GM12878 (cell line): Measurements from ENCODE around the gene PPDPF. TPM values are rescaled to one million over a fixed set of nuclear protein-coding genes. Genes with fewer than 3 reads are reported as not detected.
A peak's percentile ranks its signal among the peaks of the same experiment; 100 is the strongest.

Experiments used
- ASH2L ChIP-seq: fragments of 300-600, 200-600 bp; sonication (generic); IDR thresholded peaks from 2 replicates; pipeline ENCODE4 v1.6.1; 2017; ENCODE audit warnings: low read depth, mild to moderate bottlenecking, borderline replicate concordance
- ATF2 ChIP-seq: IDR thresholded peaks from 2 replicates; pipeline ENCODE4 v1.6.1; 2012; ENCODE audit warnings: low read length, inconsistent platforms
- DPF2 ChIP-seq: fragments of 450-650 bp; IDR thresholded peaks from 2 replicates; pipeline ENCODE4 v1.6.1; 2017; ENCODE audit warnings: mild to moderate bottlenecking
- FOXM1 ChIP-seq: IDR thresholded peaks from 2 replicates; pipeline ENCODE4 v1.6.1; 2012; ENCODE audit warnings: low read depth, mild to moderate bottlenecking, inconsistent platforms, low read length, moderate library complexity
- HDAC6 ChIP-seq: fragments of 200-600 bp; sonication (generic); IDR thresholded peaks from one replicate; pipeline ENCODE4 v1.8.0; 2017; ENCODE audit warnings: antibody characterized with exemption; ENCODE audit not compliant: unreplicated experiment
- HDGF ChIP-seq: fragments of 450-650 bp; IDR thresholded peaks from 2 replicates; pipeline ENCODE4 v1.6.1; 2016; ENCODE audit warnings: antibody characterized with exemption
- HSF1 ChIP-seq: fragments of 150-350 bp; IDR thresholded peaks from 2 replicates; pipeline ENCODE4 v1.6.1; 2014; ENCODE audit warnings: mild to moderate bottlenecking, low read depth, low read length
- IKZF2 ChIP-seq, 2 experiments: fragments of 450-650 bp; IDR thresholded peaks; 2 replicates each; pipeline ENCODE4 v1.6.1; 2017; ENCODE audit warnings: mild to moderate bottlenecking in 2 of 2, moderate library complexity in 2 of 2
- JUNB ChIP-seq: IDR thresholded peaks from 2 replicates; pipeline ENCODE4 v1.6.1; 2016; ENCODE audit warnings: antibody characterized with exemption, mild to moderate bottlenecking
- MTA2 ChIP-seq: fragments of 450-650 bp; IDR thresholded peaks from 2 replicates; pipeline ENCODE4 v1.6.1; 2016; ENCODE audit warnings: low read depth, mild to moderate bottlenecking, moderate library complexity
- MYC ChIP-seq: IDR thresholded peaks from 2 replicates; pipeline ENCODE4 v1.6.1; 2011; ENCODE audit warnings: mild to moderate bottlenecking, low read length, moderate library complexity, inconsistent platforms; ENCODE audit not compliant: insufficient read depth, insufficient replicate concordance, insufficient read length, severe bottlenecking
- NBN ChIP-seq: fragments of 450-650 bp; IDR thresholded peaks from 2 replicates; pipeline ENCODE4 v1.6.1; 2016
- PAX5 ChIP-seq: IDR thresholded peaks from 2 replicates; pipeline ENCODE4 v1.6.1; 2011; ENCODE audit warnings: low read depth, low read length, borderline replicate concordance
- RB1 ChIP-seq: fragments of 450-650 bp; formaldehyde crosslinking; IDR thresholded peaks from 2 replicates; pipeline ENCODE4 v1.6.1; 2017; ENCODE audit warnings: mild to moderate bottlenecking, borderline replicate concordance
- RFX5 ChIP-seq: IDR thresholded peaks from 2 replicates; pipeline ENCODE4 v1.6.1; 2011; ENCODE audit warnings: low read depth, low read length, improper control_type of control experiment
- SIN3A ChIP-seq: IDR thresholded peaks from 2 replicates; pipeline ENCODE4 v1.6.1; 2012; ENCODE audit warnings: low read depth, low read length, improper control_type of control experiment
- SREBF1 ChIP-seq: IDR thresholded peaks from 2 replicates; pipeline ENCODE4 v1.6.1; 2012; ENCODE audit warnings: mild to moderate bottlenecking, low read length
- SREBF2 ChIP-seq: IDR thresholded peaks from 2 replicates; pipeline ENCODE4 v1.6.1; 2012; ENCODE audit warnings: mild to moderate bottlenecking, low read length
- SRF ChIP-seq, 2 experiments: IDR thresholded peaks; 2 replicates each; pipeline ENCODE4 v1.6.1; 2011; ENCODE audit warnings: low read depth in 2 of 2, low read length in 2 of 2, mild to moderate bottlenecking in 1 of 2, moderate library complexity in 1 of 2
- STAT1 ChIP-seq: fragments of 450-650 bp; conservative IDR thresholded peaks from 2 replicates; pipeline ENCODE4 v1.6.1; 2014; ENCODE audit warnings: antibody characterized with exemption, mild to moderate bottlenecking
- ZNF207 ChIP-seq: fragments of 450-650 bp; IDR thresholded peaks from 2 replicates; pipeline ENCODE4 v1.6.1; 2014; ENCODE audit warnings: antibody characterized with exemption, mild to moderate bottlenecking, borderline replicate concordance
- ZNF24 ChIP-seq: fragments of 450-650 bp; IDR thresholded peaks from 2 replicates; pipeline ENCODE4 v1.6.1; 2017; ENCODE audit warnings: antibody characterized with exemption, mild to moderate bottlenecking
- ZNF384 ChIP-seq: IDR thresholded peaks from 2 replicates; pipeline ENCODE4 v1.6.1; 2012; ENCODE audit warnings: low read depth, mild to moderate bottlenecking, low read length, improper control_type of control experiment, borderline replicate concordance
- polyA plus RNA-seq, 11 experiments: library from polyadenylated mRNA; depleted of rRNA in 4 of 11; unstranded in 6 of 11; stranded (reverse) in 5 of 11; fragments of >200 nt; fragmentation: Nextera tagmentation in 4 of 11; fragmentation: Illumina TruSeq in 1 of 11; extraction: Ambion mirVana in 4 of 11; extraction: Trizol in 1 of 11; gene quantifications; 1 replicate in 1 of 11; 2 replicates in 10 of 11; pipeline versions ENCODE4 v1.2.1 to v1.2.3, GENCODE V29; 2011 to 2016; ENCODE audit warnings: inconsistent platforms in 2 of 11, missing spikeins in 2 of 11, low read depth in 1 of 11
- total RNA-seq, 4 experiments: library from RNA; depleted of rRNA in 3 of 4; stranded (reverse); fragments of >200 nt in 3 of 4; fragmentation: Illumina TruSeq in 1 of 4; extraction: Trizol in 1 of 4; gene quantifications; 2 replicates each; pipeline versions ENCODE4 v1.2.1 to v1.2.3, GENCODE V29; 2013 to 2021
- TF ChIP-seq, protein P1 (sequence below): fragments of 450-650 bp; conservative IDR thresholded peaks from 2 replicates; pipeline ENCODE4 v1.6.1; 2017; ENCODE audit warnings: mild to moderate bottlenecking, moderate library complexity
- TF ChIP-seq, protein P2 (sequence below): IDR thresholded peaks from 2 replicates; pipeline ENCODE4 v1.6.1; 2012; ENCODE audit warnings: low read depth, low read length, improper control_type of control experiment
- TF ChIP-seq, protein P3 (sequence below): fragments of 450-650 bp; IDR thresholded peaks from 2 replicates; pipeline ENCODE4 v1.6.1; 2017; ENCODE audit warnings: borderline replicate concordance

Gene PPDPF
- total and polyA plus RNA-seq, 10 of the 15 experiments (the other 5 are each of a cell fraction or from before 2014, with no cell fraction given): 0.32 to 154 (median 22.8) TPM

DNA sequence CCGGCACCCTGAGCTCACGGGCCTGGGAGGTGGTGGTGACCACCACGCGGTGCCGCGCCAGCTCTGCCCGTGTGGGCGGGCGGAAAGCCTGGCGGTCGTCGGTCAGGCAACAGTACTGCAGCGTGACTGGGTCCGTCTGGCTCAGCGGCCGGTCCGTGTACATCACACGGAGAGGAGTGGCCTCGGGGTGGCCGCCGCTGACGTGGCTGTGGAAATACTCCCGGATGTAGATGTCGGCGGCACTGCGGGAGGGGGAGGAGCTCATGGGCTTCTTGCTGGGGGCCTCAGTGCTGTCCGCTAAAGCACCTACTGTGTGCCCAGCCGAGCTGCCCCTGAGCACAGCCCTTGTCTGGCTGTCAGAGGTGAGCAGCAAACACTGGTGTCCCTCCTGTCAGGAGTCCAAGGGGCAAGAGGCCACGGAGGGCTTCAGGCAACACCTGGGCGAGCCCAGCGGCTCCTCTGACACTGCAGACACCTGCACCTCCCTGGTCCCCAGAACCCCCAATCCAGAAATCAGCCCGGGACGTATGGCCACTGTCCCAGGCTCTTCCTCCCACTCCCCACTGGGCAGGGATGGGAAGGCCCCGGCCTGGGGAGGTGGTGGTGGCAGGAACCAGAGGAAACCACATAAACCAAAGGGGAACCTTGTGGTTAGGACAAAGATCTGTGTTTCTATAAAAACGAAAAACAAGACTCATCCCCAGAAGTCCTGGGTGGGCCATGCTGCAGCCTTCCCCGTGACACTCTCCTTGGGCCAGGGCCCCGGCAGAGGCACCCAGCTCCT, 47.0 kb downstream of the PPDPF start (continued):
- no peak for TF ChIP-seq ASH2L
- no peak for TF ChIP-seq ZNF384
- peak; percentile 71; the same call in 1 of the 2 replicates for TF ChIP-seq PAX5
- peak; percentile 67 for TF ChIP-seq MTA2
- no peak for TF ChIP-seq ATF2
- peak; percentile 54; the same call in 1 of the 2 replicates for TF ChIP-seq JUNB
- no peak for TF ChIP-seq SIN3A
- no peak for TF ChIP-seq HDGF
- no peak for TF ChIP-seq SREBF2
- no peak for TF ChIP-seq RB1
- no peak for TF ChIP-seq ZNF24
- TF ChIP-seq STAT1: no peak
- no peak for TF ChIP-seq MYC
- TF ChIP-seq, protein P1, sequence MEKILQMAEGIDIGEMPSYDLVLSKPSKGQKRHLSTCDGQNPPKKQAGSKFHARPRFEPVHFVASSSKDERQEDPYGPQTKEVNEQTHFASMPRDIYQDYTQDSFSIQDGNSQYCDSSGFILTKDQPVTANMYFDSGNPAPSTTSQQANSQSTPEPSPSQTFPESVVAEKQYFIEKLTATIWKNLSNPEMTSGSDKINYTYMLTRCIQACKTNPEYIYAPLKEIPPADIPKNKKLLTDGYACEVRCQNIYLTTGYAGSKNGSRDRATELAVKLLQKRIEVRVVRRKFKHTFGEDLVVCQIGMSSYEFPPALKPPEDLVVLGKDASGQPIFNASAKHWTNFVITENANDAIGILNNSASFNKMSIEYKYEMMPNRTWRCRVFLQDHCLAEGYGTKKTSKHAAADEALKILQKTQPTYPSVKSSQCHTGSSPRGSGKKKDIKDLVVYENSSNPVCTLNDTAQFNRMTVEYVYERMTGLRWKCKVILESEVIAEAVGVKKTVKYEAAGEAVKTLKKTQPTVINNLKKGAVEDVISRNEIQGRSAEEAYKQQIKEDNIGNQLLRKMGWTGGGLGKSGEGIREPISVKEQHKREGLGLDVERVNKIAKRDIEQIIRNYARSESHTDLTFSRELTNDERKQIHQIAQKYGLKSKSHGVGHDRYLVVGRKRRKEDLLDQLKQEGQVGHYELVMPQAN: no peak
- peak; percentile 88 to 93 for TF ChIP-seq IKZF2 (IDR thresholded peaks at IDR 0.05)
- no peak for TF ChIP-seq ZNF207
- no peak for TF ChIP-seq SREBF1
- no peak for TF ChIP-seq HSF1
- TF ChIP-seq RFX5: no peak
- TF ChIP-seq, protein P2, sequence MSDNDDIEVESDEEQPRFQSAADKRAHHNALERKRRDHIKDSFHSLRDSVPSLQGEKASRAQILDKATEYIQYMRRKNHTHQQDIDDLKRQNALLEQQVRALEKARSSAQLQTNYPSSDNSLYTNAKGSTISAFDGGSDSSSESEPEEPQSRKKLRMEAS: no peak
- TF ChIP-seq SRF (IDR thresholded peaks at IDR 0.05; ENCODE audit: low read depth in 2 of 2, low read length in 2 of 2): 0 out of 4 replicates have a peak, but pooled peaks of 1 of the 2 experiments have one; percentile 1
- peak; percentile 74; the same call in 1 of the 2 replicates for TF ChIP-seq FOXM1
- peak; percentile 92 for TF ChIP-seq DPF2
- no peak for TF ChIP-seq NBN
- TF ChIP-seq, protein P3, sequence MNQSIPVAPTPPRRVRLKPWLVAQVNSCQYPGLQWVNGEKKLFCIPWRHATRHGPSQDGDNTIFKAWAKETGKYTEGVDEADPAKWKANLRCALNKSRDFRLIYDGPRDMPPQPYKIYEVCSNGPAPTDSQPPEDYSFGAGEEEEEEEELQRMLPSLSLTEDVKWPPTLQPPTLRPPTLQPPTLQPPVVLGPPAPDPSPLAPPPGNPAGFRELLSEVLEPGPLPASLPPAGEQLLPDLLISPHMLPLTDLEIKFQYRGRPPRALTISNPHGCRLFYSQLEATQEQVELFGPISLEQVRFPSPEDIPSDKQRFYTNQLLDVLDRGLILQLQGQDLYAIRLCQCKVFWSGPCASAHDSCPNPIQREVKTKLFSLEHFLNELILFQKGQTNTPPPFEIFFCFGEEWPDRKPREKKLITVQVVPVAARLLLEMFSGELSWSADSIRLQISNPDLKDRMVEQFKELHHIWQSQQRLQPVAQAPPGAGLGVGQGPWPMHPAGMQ: no peak
- no peak for TF ChIP-seq HDAC6
